HepG2 (cell line): Measurements from ENCODE around the gene LRRC34. TPM values are rescaled to one million over a fixed set of nuclear protein-coding genes. Genes with fewer than 3 reads are reported as not detected.
A peak's percentile ranks its signal among the peaks of the same experiment; 100 is the strongest.

Experiments used
- HDAC1 ChIP-seq: sonication (generic); formaldehyde crosslinking; IDR thresholded peaks from 2 replicates; pipeline ENCODE4 v1.5.1; 2020; ENCODE audit warnings: mild to moderate bottlenecking, missing genetic modification reagents
- IRF2 ChIP-seq: IDR thresholded peaks from 2 replicates; pipeline ENCODE4 v1.6.1; 2018; ENCODE audit warnings: missing genetic modification reagents, missing compliant biosample characterization
- KAT7 ChIP-seq: IDR thresholded peaks from 2 replicates; pipeline ENCODE4 v1.6.1; 2018; ENCODE audit warnings: borderline replicate concordance, missing compliant biosample characterization
- NR2C2 ChIP-seq: sonication (generic); formaldehyde crosslinking; IDR thresholded peaks from 2 replicates; pipeline ENCODE4 v1.4.0; 2020; ENCODE audit warnings: missing genetic modification reagents, mild to moderate bottlenecking, moderate library complexity, borderline replicate concordance
- POGZ ChIP-seq: sonication (generic); formaldehyde crosslinking; IDR thresholded peaks from 2 replicates; pipeline ENCODE4 v1.4.0; 2020; ENCODE audit warnings: mild to moderate bottlenecking, missing genetic modification reagents
- ZNF30 ChIP-seq: sonication (generic); formaldehyde crosslinking; IDR thresholded peaks from 2 replicates; pipeline ENCODE4 v1.5.0; 2020; ENCODE audit warnings: mild to moderate bottlenecking, missing genetic modification reagents
- ZNF33B ChIP-seq: sonication (generic); formaldehyde crosslinking; IDR thresholded peaks from 2 replicates; pipeline ENCODE4 v1.5.1; 2020; ENCODE audit warnings: mild to moderate bottlenecking, missing genetic modification reagents
- ZNF382 ChIP-seq: sonication (generic); formaldehyde crosslinking; IDR thresholded peaks from 2 replicates; pipeline ENCODE4 v1.5.0; 2020; ENCODE audit warnings: missing genetic modification reagents, mild to moderate bottlenecking, borderline replicate concordance
- ZNF572 ChIP-seq: sonication (generic); formaldehyde crosslinking; IDR thresholded peaks from 2 replicates; pipeline ENCODE4 v1.5.1; 2020; ENCODE audit warnings: mild to moderate bottlenecking, missing genetic modification reagents
- polyA plus RNA-seq, 8 experiments: library from polyadenylated mRNA; depleted of rRNA in 3 of 8; stranded (reverse) in 7 of 8; unstranded in 1 of 8; fragments of >200 nt; fragmentation: Illumina TruSeq in 4 of 8; extraction: Trizol in 4 of 8; gene quantifications; 2 replicates each; pipeline versions ENCODE4 v1.2.1 to v1.2.3, GENCODE V29; 2011 to 2016; ENCODE audit warnings: low read depth in 4 of 8, missing spikeins in 1 of 8, mixed read lengths in 1 of 8; ENCODE audit not compliant: insufficient read depth in 1 of 8
- total RNA-seq, 5 experiments: library from RNA; depleted of rRNA; stranded (reverse); fragments of >200 nt; fragmentation: Illumina TruSeq; extraction: Trizol; gene quantifications; 2 replicates each; pipeline ENCODE4 v1.2.3, GENCODE V29; 2016; ENCODE audit warnings: low read depth in 1 of 5
- TF ChIP-seq, protein P1 (sequence below): sonication (generic); formaldehyde crosslinking; IDR thresholded peaks from 2 replicates; pipeline ENCODE4 v1.4.0; 2020; ENCODE audit warnings: mild to moderate bottlenecking, missing genetic modification reagents
- TF ChIP-seq, protein P2 (sequence below): sonication (generic); formaldehyde crosslinking; conservative IDR thresholded peaks from 2 replicates; pipeline ENCODE4 v1.8.0; 2022; ENCODE audit warnings: mild to moderate bottlenecking, moderate library complexity, missing genetic modification reagents
- TF ChIP-seq, protein P3 (sequence below): sonication (generic); formaldehyde crosslinking; IDR thresholded peaks from 2 replicates; pipeline ENCODE4 v1.5.0; 2020; ENCODE audit warnings: missing genetic modification reagents
- TF ChIP-seq, protein P4 (sequence below): sonication (generic); formaldehyde crosslinking; IDR thresholded peaks from 2 replicates; pipeline ENCODE4 v1.4.0; 2020; ENCODE audit warnings: missing genetic modification reagents

LRRC34 gene
- total and polyA plus RNA-seq, 2 of the 13 experiments (the other 11 are each of a cell fraction or from before 2014, with no cell fraction given) = not detected

DNA sequence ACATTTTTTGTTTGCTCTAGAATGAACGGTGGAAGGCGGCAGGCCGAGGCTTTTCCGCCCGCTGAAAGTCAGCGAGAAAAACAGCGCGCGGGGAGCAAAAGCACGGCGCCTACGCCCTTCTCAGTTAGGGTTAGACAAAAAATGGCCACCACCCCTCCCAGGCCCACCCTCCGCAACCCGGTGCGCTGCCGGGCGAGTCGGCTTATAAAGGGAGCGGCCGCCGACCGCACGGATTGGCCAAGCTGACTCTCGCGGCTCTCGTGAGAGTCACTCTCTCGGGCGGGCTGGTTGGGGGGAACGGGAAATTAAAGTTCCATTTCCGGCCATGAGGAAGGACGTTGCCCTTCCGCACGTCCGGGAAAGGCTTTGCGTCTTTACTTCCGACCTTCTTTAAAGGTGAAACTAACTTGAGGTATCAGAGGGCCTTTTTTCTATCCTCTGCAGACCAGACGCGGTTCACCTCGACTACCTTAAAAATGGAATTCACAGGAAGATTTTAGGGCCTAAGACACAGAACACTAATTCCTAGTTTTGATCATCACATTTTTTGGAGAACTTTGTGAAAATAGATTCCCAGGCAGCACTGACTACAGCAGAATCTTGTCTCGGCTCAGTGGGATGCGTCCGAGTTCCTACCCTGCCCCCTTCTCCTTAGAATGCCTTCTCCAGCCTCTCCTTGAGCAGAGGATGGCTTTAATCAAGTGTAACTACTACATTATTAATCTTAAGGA, 47.7 kb downstream of the LRRC34 start, which contains the start of gene TERC (continued):
- TF ChIP-seq ZNF30 (no peak), ZNF382 (no peak), IRF2 (CRISPR knock-in tag) (0 out of 2 replicates have a peak, but pooled peaks have one; percentile 17), HDAC1 (CRISPR knock-in tag) (peak; percentile 33; the same call in 1 of the 2 replicates), NR2C2 (CRISPR knock-in tag) (peak; percentile 26; the same call in 1 of the 2 replicates), POGZ (peak; percentile 96), ZNF33B (no peak), ZNF572 (CRISPR knock-in tag) (no peak), KAT7 (peak; percentile 56; the same call in 1 of the 2 replicates)
- TF ChIP-seq, protein P1, sequence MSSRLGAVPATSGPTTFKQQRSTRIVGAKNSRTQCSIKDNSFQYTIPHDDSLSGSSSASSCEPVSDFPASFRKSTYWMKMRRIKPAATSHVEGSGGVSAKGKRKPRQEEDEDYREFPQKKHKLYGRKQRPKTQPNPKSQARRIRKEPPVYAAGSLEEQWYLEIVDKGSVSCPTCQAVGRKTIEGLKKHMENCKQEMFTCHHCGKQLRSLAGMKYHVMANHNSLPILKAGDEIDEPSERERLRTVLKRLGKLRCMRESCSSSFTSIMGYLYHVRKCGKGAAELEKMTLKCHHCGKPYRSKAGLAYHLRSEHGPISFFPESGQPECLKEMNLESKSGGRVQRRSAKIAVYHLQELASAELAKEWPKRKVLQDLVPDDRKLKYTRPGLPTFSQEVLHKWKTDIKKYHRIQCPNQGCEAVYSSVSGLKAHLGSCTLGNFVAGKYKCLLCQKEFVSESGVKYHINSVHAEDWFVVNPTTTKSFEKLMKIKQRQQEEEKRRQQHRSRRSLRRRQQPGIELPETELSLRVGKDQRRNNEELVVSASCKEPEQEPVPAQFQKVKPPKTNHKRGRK (CRISPR knock-in tag) = no peak
- TF ChIP-seq, protein P2, sequence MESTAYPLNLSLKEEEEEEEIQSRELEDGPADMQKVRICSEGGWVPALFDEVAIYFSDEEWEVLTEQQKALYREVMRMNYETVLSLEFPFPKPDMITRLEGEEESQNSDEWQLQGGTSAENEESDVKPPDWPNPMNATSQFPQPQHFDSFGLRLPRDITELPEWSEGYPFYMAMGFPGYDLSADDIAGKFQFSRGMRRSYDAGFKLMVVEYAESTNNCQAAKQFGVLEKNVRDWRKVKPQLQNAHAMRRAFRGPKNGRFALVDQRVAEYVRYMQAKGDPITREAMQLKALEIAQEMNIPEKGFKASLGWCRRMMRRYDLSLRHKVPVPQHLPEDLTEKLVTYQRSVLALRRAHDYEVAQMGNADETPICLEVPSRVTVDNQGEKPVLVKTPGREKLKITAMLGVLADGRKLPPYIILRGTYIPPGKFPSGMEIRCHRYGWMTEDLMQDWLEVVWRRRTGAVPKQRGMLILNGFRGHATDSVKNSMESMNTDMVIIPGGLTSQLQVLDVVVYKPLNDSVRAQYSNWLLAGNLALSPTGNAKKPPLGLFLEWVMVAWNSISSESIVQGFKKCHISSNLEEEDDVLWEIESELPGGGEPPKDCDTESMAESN (CRISPR knock-in tag) = no peak
- TF ChIP-seq, protein P3, sequence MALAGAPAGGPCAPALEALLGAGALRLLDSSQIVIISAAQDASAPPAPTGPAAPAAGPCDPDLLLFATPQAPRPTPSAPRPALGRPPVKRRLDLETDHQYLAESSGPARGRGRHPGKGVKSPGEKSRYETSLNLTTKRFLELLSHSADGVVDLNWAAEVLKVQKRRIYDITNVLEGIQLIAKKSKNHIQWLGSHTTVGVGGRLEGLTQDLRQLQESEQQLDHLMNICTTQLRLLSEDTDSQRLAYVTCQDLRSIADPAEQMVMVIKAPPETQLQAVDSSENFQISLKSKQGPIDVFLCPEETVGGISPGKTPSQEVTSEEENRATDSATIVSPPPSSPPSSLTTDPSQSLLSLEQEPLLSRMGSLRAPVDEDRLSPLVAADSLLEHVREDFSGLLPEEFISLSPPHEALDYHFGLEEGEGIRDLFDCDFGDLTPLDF (CRISPR knock-in tag) = no peak
- TF ChIP-seq, protein P4, sequence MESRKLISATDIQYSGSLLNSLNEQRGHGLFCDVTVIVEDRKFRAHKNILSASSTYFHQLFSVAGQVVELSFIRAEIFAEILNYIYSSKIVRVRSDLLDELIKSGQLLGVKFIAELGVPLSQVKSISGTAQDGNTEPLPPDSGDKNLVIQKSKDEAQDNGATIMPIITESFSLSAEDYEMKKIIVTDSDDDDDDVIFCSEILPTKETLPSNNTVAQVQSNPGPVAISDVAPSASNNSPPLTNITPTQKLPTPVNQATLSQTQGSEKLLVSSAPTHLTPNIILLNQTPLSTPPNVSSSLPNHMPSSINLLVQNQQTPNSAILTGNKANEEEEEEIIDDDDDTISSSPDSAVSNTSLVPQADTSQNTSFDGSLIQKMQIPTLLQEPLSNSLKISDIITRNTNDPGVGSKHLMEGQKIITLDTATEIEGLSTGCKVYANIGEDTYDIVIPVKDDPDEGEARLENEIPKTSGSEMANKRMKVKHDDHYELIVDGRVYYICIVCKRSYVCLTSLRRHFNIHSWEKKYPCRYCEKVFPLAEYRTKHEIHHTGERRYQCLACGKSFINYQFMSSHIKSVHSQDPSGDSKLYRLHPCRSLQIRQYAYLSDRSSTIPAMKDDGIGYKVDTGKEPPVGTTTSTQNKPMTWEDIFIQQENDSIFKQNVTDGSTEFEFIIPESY = 0 out of 2 replicates have a peak, but pooled peaks have one; percentile 12
